BE2C (cell line): ENCODE data around the gene IGSF5.
"Not testable (repeated sequence)": the region's sequence is repeated elsewhere in the genome, so short reads cannot be mapped to it uniquely, and the experiment has no call there.

ENCODE experiments used
- DNase-seq: peaks from one replicate; pipeline ENCODE4 v3.0.0-alpha.2; 2020
- H3K27me3 ChIP-seq: fragments of 250-450 bp; sonication (Bioruptor Pico); 2 replicates; pipeline ENCODE4 v1.5.1; 2020; ENCODE audit warnings: mild to moderate bottlenecking
- H3K36me3 ChIP-seq: fragments of 250-450 bp; sonication (Bioruptor Pico); 2 replicates; pipeline ENCODE4 v1.5.1; 2020; ENCODE audit warnings: mild to moderate bottlenecking
- H3K4me1 ChIP-seq: fragments of 250-450 bp; sonication (Bioruptor Pico); 2 replicates; pipeline ENCODE4 v1.5.1; 2020
- H3K4me3 ChIP-seq: 2 replicates; pipeline ENCODE4 v1.5.1; 2011; ENCODE audit warnings: low read depth, low read length
- H3K9me3 ChIP-seq: fragments of 250-450 bp; sonication (Bioruptor Pico); 2 replicates; pipeline ENCODE4 v1.5.1; 2020
- CTCF ChIP-seq: IDR thresholded peaks from 2 replicates; pipeline ENCODE4 v1.5.1; 2012; ENCODE audit warnings: mild to moderate bottlenecking, low read depth, low read length

Gene IGSF5

DNA sequence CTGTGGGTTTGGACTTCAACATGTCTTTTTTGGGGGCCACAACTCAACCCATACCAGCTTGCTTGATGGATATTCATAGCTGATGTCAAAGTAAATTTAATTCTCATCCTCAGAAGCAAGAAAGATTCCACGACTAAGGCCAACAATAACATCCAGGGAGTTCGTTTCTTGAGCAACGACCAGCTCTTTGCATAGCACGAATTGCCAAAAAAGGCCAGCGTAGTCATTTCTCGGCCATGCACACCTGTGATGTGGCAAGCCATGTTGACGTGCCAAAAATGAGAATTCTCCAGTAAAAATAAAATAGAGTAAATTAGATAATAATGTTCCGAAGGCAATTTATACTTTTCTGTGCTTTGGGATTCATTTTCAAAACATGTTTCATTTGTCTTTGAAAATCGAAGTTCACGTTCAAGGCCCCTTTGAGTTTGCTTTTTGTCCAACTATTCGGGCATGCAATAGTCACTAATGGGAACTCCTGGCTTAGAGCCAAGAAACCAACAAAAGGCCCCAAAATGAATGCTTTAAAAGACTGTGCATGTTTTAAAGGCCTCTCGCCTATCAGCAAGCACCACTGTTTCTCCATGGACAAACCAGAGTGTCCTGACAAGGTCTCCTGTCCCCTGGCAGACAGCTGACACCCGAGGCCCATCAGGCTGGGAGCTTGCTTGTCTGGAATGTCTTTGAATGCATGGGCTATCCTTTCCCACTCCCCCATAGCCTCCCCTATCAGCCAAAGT is 14.4 kb upstream of the IGSF5 start:
- Histone ChIP-seq H3K4me3 (no peak overlapping the region), H3K36me3 (no peaks in the 10 kb centered on the region), H3K27me3 (no peaks in the 10 kb centered on the region), H3K4me1 (no peaks in the 10 kb centered on the region), H3K9me3 (no peaks in the 10 kb centered on the region)
- DNase-seq = no peak
- no peak for TF ChIP-seq CTCF

DNA sequence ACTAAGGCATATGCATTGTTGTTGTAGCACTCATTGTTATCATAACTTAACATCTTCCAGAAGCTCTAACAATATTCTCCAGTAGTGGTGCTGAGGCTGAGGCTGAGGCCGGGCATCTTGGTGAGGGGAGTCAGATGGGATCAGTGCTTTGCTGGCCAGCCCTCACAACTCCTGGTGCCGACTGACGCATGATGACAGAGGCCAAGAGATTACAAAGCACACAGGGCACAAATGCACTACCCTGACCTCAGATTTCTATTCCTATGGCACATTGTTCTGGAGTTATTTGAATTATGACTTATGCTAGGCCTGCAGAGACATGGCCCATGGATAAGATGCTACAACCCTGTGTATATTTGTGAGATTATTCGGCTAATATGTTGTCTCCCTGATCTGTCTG is 8.3 kb upstream of the IGSF5 start:
- Histone ChIP-seq H3K36me3 (no peaks in the 10 kb centered on the region), H3K9me3 (no peaks in the 10 kb centered on the region), H3K27me3 (no peaks in the 10 kb centered on the region), H3K4me1 (no peaks in the 10 kb centered on the region), H3K4me3 (no peak overlapping the region)
- no peak for DNase-seq
- TF ChIP-seq CTCF = no peak

GRCh38 chr21:39737376-39738000 is 7.5 kb upstream of the IGSF5 start:
- TF ChIP-seq CTCF = no peak

DNA sequence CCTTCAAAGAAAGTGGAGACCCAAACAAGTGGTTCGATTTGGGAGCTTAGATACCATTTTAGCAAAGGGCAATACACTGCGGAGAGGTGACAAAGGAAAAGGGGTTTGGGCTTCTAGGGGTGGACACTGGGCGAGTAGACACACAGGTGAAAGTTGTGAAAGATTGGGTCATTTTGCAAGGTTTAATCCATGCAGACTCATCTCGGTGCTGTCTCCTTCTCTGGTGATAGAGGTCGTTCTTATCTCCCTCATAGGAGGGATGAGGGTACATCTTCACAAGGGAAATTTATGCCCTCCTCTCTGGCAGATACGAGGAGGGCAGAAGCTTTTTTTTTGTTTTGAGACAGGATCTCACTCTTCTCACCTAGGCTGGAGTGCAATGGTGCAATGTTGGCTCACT is 6.4 kb upstream of the IGSF5 start:
- Histone ChIP-seq H3K4me1 (no peaks in the 10 kb centered on the region), H3K36me3 (no peaks in the 10 kb centered on the region), H3K9me3 (no peaks in the 10 kb centered on the region), H3K27me3 (no peaks in the 10 kb centered on the region), H3K4me3 (no peak overlapping the region)
- DNase-seq = no peak
- TF ChIP-seq CTCF = no peak

More at GRCh38 chr21:39737376-39738000, 7.5 kb upstream of the IGSF5 start:
- DNase-seq = no peak
- Histone ChIP-seq H3K4me3 (no peak overlapping the region), H3K36me3 (no peaks in the 10 kb centered on the region), H3K27me3 (no peaks in the 10 kb centered on the region), H3K9me3 (no peaks in the 10 kb centered on the region), H3K4me1 (no peaks in the 10 kb centered on the region)

DNA sequence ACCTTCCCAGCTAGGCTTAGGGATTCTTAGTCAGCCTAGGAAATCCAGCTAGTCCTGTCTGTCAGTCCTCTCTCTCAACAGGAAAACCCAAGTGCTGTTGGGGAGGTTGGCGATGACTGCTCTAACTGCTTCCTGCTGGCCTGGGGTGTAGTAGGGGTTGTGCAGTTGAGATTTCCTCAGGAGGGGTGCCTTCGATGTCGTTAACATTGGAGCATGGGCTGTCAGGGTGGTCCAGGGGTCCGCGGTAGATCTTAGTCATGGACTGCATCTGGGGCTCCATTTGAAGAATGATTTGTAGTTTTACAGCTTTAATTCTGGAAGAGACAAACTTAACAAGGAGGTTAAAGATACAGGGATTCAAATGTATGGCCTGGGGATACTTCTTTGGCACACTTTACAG is 5.5 kb upstream of the IGSF5 start:
- H3K27me3 ChIP-seq, H3K4me3 ChIP-seq, H3K9me3 ChIP-seq, H3K4me1 ChIP-seq, DNase-seq, H3K36me3 ChIP-seq: not testable (repeated sequence)

DNA sequence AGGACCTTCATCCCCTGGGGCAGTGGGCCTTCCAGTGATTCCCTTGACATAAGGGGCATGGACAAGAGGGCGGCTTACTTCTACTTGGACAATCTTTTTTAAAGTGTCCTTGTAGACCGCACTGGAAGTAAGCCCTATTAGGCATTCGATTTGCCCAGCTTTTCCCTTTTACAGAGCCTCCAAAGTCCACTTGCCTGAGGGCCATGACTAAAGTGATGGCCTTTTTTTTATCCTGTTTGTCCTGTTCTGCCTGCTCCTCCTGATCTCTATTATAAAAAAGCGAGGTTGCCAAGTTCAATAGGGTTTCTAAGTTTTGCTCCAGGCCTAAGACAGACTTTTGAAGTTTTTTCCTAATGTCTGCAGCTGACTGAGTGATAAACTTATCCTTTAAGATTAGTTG is 2.4 kb upstream of the IGSF5 start:
- not testable (repeated sequence) for H3K9me3 ChIP-seq, H3K27me3 ChIP-seq, H3K36me3 ChIP-seq, DNase-seq, H3K4me3 ChIP-seq, H3K4me1 ChIP-seq

DNA sequence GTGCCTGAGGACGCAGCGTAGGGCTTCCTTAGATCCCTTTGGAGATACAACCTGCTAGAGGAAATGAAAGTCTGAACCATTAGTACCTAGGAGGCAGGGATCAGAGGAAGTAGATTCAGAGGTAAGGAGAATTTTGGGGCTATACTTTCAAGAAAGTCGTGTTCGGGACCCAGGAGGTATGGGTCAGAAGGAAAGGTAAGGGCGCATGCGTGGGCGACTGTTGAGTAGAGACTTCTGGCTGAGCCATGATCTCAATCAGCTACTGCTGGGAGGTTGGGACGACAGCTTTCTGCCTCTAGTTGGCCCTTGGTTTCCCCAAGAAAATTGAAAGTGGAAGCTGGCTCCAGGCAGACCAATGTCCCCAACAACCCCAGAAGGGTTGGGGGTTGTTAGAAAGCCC is 349 bp downstream of the IGSF5 start:
- not testable (repeated sequence) for H3K4me3 ChIP-seq, DNase-seq, H3K9me3 ChIP-seq, H3K36me3 ChIP-seq, H3K27me3 ChIP-seq, H3K4me1 ChIP-seq
